Measurements from ENCODE around the gene BCL11B.

BCL11B gene

DNA sequence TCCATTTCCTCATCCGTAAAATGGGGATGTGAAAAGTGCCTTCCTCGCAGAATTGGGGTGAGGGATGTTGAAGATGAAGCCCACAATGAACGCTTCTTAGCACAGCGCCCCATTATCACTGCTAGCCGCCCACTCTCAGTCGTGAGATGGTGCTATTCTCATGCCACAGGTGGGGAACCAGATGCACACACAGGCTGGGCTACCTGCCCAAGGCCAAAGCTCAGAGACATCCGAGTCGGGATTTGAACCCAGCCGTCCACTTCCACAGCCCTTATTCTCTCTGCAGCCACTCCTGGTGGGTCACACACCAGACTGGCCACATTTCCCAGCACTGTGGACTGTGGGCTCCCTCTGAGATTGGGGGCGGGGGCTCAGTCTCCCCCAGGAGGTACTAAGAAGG is 55.8 kb downstream of the BCL11B start:
- DNase-seq = no peak

DNA sequence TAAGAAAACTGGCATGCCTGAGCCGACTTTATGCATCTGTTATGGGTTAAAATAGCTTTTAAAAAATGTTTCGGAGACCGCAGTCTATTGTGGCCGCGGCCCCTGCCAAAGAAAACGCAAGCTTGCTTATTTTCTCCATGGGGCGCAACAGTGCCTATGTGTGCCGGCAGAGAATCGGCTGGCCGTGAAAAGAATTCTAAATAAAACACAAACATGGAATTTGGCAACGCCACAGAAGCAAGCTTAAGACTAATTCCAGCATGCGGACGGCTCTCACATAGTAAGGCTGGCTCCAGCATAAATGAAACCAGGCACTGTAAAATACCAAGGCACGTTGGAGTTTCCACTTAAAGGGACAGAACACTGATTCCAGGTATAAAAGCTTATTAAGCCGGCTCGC is 56.7 kb downstream of the BCL11B start:
- DNase-seq = no peak

DNA sequence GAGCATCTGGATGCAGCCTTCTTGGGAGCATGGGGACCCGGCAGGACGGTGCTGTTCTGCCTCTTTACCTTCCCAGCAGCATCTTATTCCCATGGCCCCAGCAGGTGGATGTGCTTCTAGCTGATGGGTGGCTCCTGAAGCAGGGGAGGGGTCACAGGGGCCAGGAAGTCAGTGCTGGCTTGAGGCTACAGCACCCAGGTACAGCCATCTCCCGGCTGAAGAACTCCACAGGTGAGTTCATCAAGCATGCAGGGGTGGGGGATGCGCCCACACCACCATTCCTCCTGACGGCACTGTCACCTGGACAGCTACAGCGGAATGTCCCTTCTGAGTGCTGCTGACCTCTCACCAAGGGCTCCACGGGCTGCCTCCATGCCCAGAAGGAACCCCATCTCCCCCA is 57.3 kb downstream of the BCL11B start:
- DNase-seq = no peak

DNA sequence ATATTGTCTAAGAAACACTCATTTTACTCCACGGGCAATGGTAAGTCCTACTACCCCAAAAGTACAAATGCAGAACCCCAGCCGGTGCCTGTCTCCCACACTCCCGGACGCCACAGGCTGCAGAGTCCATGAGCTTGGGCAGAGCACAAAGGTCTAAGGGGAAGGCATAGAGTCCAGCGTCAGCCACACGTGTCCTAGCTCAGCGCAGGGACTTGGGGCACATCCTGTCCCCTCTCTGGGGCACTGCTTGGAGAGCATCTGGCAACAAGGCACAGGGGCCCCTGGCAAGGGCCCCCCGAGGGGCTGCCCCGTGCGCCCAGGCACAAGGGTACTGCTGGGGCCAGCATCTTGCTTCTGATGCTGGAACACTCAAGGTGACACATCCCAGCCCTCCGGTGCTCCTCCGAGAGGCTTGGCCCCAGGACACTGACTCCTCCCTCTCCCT is 58.4 kb downstream of the BCL11B start:
- DNase-seq = no peak

DNA sequence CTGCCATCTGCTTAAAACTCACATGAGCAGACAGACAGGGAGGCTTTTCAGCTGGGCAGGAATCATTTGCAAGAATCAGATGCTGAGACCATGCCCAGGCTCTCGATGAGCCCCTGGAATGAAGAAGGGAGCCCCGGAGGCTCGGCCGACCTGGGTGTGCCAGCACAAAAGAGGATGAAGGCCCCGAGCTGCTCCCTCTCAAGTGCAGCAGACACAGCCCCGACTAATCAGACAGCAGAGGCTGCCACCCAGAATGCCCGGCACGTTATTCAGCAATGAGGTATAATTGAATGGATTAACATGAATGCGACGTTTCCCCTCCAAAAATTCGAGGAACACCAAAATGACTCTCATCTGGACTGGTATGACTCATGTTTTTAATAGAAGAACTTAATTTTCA is 58.9 kb downstream of the BCL11B start:
- no peak for DNase-seq

DNA sequence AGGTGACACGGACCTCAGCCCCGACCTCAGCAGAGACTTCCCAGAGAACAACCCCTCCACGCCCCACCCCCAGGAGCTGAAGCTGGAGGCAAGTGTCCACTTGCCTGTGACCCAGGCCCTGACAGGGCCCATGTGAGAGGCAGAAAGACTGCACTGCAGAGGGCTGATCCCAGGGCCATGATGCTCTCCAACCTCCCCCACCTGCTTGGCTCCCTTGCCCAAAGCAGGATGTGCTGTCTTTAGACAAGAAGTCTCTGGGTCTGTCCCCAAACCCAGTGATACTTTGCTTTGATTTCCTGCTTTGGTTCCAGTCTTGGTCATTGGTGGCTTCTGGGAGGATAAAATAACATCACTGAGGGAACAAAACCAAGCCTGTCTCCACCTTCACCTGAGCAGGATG is 59.4 kb downstream of the BCL11B start:
- DNase-seq = no peak

DNA sequence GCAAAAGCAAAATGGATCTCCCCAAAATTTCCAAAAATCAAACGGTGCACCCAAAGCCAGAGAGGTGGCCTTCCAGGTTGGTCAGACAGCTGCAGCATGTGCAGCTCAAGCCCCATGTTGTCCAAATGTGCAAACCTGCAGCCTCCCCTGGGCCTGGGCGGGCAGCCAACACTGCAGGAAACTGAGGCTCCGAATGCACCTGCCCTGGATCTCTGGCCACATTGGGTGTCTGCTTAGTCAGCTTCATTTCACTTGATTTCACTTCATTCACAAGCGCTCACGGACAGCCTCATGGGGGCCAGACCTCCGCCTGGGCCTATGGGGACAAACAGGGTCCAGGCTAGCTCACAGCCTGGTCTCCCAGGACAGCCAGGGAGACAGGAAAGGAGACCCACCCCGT is 59.8 kb downstream of the BCL11B start:
- DNase-seq = no peak

DNA sequence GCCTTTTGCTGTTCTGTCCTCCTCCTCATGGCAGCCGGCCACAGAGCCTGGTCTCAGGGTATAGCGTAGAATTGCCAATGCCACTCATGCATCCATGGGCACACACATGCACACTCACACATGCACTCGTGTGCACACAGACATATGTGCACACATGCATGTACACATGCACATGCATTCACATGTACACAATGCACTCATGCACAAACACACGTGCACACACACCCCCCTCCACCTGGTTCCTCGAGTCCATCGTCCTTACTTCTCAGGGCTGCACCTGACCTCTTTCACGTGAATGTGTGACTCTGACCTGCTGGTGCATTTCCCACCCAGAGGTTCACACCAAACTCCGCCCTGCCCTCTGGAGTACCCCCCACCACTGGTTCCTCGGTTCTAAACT is 60.6 kb downstream of the BCL11B start:
- DNase-seq = no peak

DNA sequence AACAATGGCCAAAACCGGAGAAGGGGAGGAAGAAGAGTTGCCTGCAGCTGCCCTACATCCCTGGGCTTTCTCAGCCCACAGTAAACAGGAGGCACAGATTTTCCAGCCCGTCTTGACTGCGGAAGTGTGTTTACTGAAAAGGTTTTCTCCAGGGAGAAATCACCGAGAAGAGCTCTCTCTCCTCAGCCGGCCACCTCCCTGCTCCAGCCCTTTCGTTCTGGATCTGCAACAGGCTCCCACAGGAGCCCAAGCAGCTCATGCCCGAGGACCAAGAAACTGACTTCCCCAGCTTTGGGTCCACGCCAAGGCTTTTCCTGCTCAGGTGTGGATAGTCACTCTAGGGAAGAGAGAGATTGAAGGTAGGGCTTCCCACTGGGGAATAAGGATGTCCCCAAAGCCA is 61.7 kb downstream of the BCL11B start:
- no peak for DNase-seq

DNA sequence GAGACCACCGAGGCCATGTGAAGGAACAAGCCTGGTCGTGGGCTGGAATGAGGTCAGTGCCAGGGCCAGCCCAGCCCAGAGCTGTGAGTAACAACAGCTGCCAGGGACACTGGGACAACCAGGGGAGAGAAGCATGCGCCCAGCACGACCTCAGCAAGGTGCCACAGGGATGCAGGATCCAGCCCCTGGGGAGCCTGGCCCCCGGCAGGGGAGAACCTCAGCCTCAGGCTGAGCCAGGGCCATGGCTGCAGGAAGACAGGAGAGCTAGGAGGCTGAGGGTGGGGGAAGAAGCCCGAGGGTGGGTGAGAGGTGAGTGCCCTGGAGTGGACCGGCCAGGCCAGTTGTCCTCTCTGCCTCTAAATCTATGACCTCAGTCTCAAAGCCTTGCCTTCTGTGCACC is 62.6 kb downstream of the BCL11B start:
- DNase-seq = no peak

DNA sequence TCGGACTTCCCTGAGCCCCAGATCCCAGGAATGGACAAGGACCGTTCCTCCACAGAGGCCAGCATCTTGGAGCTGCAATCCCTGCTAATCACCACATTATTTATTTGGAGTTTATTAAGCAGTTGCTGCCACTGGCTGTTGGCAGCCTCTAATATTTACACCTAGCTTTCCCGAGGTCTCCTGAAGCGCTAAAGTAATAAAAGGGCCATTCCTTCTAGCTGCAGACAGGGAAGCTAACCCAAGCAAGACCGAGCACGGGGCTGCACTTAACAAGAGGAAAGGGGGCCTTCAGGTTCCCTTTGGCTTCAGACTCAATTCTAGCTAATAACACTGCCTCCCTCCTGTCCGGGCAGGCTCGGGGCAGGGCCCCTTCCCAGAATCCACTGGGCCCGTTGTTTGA is 63.7 kb downstream of the BCL11B start:
- DNase-seq = no peak

DNA sequence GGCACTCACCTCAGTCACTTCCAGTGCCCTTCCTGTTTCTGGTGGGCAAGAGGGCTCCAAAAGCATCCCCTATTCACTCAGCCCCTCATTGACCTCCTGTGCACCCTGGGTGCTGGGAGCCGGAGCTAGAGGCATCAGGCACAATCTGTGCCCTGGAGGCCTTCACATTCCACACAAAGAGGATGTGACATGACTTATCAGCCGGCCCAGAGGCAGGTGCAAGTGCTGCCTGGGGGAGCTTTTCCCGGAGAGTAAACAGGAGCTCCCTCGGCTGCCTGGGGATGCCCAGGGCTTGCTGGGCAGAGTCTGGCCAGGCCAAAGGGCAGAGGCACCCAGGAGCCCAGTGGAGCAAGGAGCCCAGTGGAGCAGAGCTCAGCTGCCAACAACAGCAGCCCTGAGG is 64.5 kb downstream of the BCL11B start:
- peak; percentile 67 for DNase-seq

DNA sequence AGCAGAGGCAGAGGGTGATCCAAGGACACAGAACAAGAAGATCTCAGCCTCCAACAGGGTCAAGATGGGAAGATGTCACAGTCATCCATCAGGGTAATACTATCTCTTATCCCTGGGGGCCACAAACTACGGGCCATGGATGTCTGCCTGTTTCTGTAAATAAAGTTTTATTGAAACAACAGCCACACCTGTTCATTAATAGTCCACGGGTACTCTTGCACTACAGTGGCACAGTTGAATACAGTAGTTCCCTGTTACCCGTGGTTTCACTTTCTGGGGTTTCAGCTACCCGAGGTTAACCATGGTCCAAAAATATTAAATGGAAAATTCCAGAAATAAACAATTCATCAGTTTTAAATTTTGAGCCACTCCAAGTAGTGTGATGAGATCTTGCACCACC is 65.9 kb downstream of the BCL11B start:
- DNase-seq = no peak

DNA sequence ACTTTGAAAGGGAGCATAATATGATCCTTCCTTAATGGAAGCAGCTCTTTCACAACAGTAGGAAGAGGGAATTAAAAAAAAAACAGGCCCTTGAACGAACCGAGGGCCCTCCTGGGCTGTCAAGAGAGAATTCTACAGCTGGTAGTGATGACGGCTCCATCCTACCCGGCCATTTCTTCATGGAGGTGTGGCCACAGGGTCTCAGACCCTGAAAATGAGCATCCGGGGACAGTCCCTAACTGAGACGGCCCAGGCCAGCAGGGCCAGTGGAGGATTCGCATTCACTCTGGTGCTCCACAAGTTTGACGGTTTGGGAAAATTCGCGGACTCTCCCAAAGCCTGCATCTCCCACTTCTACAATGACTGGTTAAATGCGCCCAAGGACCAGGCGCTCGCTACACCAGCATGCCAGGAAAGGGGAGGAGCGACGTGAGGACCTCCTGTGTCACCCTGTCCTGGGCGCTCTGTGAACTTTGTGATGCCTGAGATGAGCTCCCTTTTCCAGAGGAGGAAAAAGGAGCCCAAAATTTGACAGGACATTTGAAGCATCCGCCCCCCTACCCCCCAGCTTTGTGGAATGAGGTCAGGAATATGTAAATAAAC is 66.8 kb downstream of the BCL11B start:
- DNase-seq = no peak

DNA sequence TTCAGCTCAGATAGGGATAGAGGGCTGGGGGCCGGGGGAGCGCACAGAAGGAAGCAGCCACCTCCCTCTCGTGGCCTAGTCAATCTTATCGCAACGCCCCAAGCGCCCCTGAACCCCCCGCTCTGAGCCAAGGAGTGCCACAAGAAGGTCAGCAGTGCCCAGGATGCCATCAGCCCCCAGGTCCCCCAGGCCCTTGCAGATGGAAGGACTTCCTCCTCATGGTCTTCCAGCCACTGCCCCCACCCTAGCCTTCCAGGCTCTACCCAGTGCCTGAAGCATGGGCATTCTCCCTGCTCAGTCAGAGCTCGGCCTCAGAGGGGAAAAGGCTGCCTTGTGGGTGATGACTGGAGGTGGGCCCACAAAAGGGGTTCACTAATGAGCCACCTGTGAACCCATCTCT is 68.2 kb downstream of the BCL11B start:
- DNase-seq = no peak

DNA sequence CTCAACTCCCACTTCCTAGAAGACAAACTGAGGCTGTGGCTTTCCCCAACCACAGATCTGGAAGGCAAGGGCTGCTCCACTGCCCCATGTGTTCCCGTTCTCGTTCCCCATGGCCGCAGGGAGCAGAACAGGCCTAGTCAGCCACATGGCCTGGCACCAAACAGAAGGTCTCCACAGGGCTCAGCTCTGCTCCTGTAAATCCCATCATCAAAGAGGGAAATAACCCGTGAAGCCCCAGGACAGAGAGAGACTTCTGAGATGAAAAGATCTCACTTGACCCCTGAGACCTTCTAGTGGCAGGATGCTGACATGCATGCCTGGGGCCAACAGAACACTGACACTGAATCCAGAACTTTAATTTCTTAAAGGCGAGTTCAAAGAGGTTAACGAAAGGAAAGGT is 68.9 kb downstream of the BCL11B start:
- DNase-seq = no peak

DNA sequence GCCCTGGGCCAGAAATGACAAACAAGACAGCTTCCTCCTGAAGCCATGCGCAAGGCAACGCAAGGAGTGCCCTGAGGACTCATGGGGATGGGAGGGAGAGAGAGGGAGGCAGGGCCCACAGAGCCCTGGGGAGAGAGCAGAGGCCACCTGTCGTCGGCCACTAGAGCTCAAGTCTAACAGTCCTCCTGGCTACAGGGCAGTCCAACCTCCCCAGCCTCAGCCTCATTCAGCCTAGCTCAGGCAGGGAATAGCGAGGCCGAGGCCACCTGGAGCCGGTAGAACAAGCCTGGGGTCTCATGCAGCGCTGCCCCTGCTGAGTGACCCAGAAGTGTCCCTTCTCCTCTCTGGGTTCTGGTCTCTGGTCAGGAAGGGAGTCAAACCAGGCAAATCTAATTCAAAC is 69.5 kb downstream of the BCL11B start:
- no peak for DNase-seq

DNA sequence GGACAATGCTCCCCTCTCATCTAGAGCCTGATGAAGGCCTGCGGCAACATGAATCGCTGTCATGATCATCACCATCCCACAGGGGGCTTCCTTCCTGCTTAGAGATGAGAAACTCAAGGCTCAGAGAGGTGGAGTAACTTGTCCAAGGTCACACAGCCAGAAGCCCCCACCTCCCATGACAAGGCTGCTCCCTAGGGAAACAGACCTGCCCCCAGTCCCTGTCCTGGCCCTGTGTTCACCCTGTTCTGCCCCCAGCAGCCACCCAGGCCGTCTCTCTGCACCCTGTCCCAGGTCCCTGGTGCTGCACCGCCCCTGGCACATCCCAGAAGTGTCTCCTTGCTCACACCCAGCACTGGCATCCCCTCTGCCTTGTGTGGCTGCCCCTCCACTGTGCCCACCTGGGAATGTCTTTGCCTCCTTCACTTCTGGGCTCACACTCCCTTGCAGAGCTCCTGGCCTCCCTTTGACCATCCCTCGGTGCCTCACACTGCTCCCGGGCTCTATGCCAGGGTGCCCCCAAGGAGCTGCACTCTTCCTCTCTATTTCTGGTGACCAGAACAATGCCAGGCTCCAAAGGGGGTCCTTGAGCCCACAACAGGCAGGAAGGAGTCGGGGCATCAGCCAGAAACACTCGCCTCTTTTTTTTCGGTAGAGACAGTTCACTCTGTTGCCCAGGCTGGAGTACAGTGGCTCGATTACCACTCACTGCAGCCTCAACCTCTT is 70.5 kb downstream of the BCL11B start:
- no peak for DNase-seq

DNA sequence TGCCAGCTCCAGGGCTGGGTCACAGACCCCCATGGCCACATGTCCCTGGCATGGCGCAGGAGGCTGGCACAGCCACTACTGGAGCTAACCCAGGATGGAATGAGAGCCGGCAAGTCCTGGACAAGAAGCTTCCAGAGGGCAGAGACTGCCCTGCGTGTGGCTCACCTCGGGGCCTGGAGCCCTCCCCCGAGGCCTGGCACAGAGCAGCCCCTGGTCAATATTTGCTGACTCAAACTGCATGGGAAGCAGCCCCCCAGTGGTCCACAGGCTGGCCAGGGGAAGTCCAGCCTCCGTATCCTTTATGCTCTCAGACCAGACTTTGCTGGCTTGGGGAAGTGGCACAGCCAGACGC is 71.4 kb downstream of the BCL11B start:
- DNase-seq = no peak

DNA sequence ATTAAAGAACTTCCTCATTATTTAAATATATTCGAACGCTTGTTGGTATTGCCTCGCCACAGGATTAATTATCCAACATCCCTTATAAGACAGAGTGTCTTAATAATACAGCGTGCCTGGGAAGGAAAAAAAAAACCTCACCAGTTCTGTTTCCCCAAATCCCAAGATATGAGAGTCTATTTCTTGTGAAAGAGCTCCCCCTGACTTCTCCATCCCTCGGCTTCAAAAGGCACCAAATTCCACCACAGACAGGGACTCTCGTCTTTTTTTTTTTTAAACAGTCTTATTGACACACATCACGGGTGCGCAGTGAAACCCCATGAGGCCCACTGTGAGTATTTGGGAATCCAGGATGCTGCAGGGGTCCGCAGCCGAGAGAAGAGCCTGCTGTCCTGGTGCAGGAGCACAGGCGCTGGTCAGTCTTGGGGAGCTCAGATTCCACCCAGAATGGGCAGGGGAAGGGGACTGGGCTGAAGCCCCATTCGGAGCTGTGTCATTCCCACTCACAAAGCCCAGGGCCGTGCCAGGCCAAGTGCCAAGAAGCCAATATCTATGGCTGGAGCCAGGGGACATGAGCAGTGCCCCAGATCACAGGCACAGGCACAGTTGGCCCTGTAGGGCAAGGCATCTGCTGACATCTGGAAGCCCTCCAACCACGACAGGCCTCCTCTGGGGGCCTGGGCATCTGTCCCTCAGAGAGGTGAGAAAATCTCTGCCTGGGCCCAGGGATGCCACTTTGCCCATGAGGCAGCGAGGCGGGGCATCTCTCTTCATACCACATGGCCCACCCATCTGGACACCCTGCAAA is 71.9 kb downstream of the BCL11B start:
- no peak for DNase-seq

DNA sequence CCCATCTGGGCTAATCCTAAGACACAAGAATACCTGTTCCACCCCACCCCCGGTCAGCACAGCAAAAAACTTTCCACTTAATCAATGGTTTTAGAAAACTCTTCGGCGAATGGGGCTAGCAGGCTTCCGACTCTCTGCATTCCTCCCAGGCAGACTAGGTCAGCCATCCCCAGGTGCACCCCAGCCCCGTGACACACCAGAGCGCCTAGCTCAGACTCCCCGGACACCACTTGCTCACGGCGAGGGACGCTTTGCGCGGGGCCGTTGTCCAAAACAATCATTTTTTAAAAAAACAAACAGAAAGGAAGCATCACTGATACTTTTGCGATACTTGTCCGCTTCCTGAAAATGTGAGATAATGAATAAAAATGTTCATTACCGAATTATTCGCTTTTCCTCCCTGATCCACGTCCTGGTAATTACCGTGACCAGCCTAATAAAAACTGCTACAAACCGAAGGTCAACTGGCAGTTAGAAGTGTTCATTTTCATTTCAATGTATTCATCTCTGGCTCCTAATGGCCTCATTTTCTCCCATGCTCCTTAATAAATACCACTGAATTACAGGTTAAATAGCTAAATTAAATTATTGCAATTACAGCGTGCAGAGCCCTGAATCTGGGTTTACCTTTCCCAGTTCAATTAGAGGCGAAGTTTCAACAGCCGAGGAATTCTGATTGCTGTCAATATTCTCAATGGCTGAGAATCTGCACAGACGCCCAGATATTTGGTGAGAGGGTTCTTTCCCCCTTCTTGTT is 73.1 kb downstream of the BCL11B start:
- DNase-seq = no peak

DNA sequence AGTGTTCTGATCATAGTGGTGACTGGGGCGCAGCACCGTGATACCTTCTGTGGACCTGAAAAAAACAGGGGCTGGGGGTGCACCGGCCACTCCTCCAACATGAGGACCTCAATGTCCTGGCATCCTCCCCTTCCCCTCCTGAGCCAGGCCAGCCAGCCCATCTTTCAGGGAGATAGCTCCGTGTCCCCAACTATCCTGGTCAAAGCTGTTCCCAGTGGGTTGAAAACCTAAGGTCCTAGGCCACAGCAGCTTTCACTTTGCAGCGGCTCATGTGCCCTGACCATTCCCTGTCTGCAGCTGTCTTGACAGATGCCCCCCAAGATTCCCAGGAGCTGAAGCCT is 75.7 kb downstream of the BCL11B start:
- DNase-seq = no peak

DNA sequence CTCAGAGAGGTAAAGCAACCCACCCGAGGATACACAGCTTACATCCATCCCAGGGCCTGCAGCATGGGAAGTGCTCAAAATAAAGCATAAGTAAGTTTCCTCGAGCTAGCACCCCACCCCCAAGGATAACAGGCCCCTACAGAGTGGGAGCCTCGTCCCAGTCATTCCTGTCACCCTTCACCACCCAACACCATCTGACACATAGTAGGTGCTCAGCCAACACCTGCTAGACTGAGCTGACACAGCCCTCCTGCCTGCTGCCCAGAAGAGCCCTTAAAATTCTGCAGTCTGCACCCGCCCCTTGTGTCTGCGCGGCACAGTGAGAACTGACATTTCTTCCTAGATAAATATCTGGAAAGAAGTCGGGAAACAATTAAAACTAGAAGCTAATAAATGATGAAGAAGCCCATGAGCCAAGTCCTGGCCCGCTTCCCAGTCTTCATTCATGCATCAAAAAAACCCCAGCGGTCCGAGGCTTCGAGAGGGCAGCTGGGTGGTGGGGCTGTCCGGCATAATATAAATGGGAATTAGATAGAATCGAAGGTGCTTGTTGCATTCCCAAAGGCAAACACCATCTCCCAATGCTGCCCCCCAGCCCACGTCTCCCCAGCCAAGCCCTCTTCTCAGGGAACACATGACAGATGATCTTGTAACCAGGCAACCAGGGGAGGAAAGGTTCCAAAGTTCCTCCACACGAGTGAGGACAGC is 76.2 kb downstream of the BCL11B start:
- DNase-seq = no peak

Measured in islet precursor cell (in vitro differentiated cells).